Measurements from ENCODE around the gene SMAD3.

Gene SMAD3

DNA sequence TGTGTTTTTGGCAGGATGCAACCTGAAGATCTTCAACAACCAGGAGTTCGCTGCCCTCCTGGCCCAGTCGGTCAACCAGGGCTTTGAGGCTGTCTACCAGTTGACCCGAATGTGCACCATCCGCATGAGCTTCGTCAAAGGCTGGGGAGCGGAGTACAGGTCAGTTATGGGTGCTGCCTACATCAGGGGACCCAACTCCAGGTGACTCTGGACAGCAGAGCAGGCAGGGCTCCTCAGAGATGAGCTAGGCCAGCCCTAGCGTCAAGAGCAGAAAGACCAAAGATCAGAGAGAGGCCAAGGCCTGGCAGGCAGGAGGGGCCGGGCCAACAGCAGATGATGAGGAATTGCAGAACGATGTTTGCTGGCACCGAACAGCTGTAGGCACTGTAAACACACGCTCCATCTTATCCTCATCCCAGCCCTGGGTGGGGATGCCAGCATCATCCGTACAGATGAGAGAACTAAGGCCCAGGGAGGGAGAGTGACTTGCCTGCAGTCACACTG, 122.0 kb downstream of the SMAD3 start:
- no peaks in the 10 kb centered on the region for H3K9me3 ChIP-seq (ENCODE audit: control insufficient read depth, insufficient read depth, low read depth, low read length)
- H3K36me3 ChIP-seq (ENCODE audit: control insufficient read depth in 2 of 2, insufficient read depth in 1 of 2, low read length in 2 of 2), result peaks cover 0 to 78% of the 10 kb centered on the region in 2 experiments
- H3K4me3 ChIP-seq (ENCODE audit: low read depth, low read length), result no peak overlapping the region
- H3K4me1 ChIP-seq (ENCODE audit: control insufficient read depth, insufficient read depth, low read length), result no peaks in the 10 kb centered on the region
- H3K27ac ChIP-seq (ENCODE audit: extremely low read depth, low read depth, low read length), result no peak overlapping the region
- no peak for TF ChIP-seq ZNF350 (tag by site-specific recombination; IDR thresholded peaks at IDR 0.05)
- no peak for TF ChIP-seq ZNF561 (tag by site-specific recombination; IDR thresholded peaks at IDR 0.05; ENCODE audit: borderline replicate concordance)
- TF ChIP-seq GLIS2 (tag by site-specific recombination; IDR thresholded peaks at IDR 0.05), result no peak
- no peak for TF ChIP-seq ZNF341 (tag by site-specific recombination; IDR thresholded peaks at IDR 0.05; ENCODE audit: low read depth)
- no peak for TF ChIP-seq TCF7L2 (IDR thresholded peaks at IDR 0.05; ENCODE audit: borderline replicate concordance, low read depth, low read length)
- no peak for TF ChIP-seq OSR2 (tag by site-specific recombination; IDR thresholded peaks at IDR 0.05)
- TF ChIP-seq ZNF549 (tag by site-specific recombination; IDR thresholded peaks at IDR 0.05), result no peak
- TF ChIP-seq ZNF221 (tag by site-specific recombination; IDR thresholded peaks at IDR 0.05; ENCODE audit: borderline replicate concordance), result no peak
- no peak for TF ChIP-seq ZFP69B (tag by site-specific recombination; IDR thresholded peaks at IDR 0.05)
- TF ChIP-seq ZNF677 (tag by site-specific recombination; IDR thresholded peaks at IDR 0.05), result no peak
- TF ChIP-seq RBAK (tag by site-specific recombination; IDR thresholded peaks at IDR 0.05), result no peak
- TF ChIP-seq ZNF133 (tag by site-specific recombination; IDR thresholded peaks at IDR 0.05), result no peak
- no peak for TF ChIP-seq BCL11B (tag by site-specific recombination; IDR thresholded peaks at IDR 0.05; ENCODE audit: low read depth)
- TF ChIP-seq ZNF2 (tag by site-specific recombination; IDR thresholded peaks at IDR 0.05), result no peak
- TF ChIP-seq ZNF624 (tag by site-specific recombination; IDR thresholded peaks at IDR 0.05), result no peak
- ChIA-PET POLR2A (no interaction called here), CTCF (interaction anchor here (0.7 kb wide), 1 partner anchor 9 kb away, joined by 5 read pairs; no protein-coding TSS in a partner anchor)

DNA sequence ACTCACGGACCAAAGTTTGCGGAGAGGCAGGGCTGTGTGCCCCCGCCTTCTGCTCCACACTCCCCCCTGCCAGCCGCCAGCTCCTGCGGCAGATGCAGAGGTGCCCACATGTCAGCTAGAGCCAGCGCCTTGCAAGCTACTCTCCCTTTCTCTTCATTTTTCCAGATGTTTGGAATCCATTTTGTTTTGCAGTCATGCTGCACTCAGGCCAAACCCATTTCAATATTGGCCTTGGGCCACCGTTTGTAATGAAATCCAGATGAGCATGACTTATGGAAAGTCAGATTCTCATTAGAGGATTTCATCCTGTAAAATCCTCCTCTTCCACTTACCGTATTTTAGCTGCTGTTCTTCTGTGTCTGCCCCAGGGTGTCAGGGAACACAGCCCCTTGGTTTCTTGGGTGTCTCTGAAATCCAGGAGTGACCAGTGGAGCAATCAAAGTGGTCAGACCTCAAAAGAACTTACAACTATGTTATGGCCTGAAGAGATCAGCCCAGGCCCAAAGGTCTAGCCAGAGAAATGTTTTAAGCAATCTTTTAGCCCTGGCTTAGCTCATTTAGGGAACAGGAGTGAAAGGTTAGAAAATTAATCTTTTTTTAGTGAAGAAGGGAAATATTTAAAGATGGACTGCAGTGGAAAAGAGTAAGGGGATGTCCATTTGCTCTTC, 123.3 kb downstream of the SMAD3 start:
- Histone ChIP-seq H3K9me3 (ENCODE audit: control insufficient read depth, insufficient read depth, low read depth, low read length) (no peaks in the 10 kb centered on the region), H3K4me1 (ENCODE audit: control insufficient read depth, insufficient read depth, low read length) (0 out of 2 replicates have a peak, but pooled peaks cover under 1% of the 10 kb centered on the region), H3K4me3 (ENCODE audit: low read depth, low read length) (no peak overlapping the region), H3K36me3 (ENCODE audit: control insufficient read depth in 2 of 2, insufficient read depth in 1 of 2, low read length in 2 of 2) (peaks cover 0 to 84% of the 10 kb centered on the region in 2 experiments), H3K27ac (ENCODE audit: extremely low read depth, low read depth, low read length) (no peak overlapping the region)
- ChIA-PET CTCF (no interaction called here), POLR2A (no interaction called here)
- no peak for TF ChIP-seq ZNF701 (tag by site-specific recombination; IDR thresholded peaks at IDR 0.05)
- TF ChIP-seq MEIS1 (CRISPR knock-in tag; IDR thresholded peaks at IDR 0.05; ENCODE audit: borderline replicate concordance), result no peak
- no peak for TF ChIP-seq BCL11A (tag by site-specific recombination; IDR thresholded peaks at IDR 0.05; ENCODE audit: low read depth)
- TF ChIP-seq, protein P1, sequence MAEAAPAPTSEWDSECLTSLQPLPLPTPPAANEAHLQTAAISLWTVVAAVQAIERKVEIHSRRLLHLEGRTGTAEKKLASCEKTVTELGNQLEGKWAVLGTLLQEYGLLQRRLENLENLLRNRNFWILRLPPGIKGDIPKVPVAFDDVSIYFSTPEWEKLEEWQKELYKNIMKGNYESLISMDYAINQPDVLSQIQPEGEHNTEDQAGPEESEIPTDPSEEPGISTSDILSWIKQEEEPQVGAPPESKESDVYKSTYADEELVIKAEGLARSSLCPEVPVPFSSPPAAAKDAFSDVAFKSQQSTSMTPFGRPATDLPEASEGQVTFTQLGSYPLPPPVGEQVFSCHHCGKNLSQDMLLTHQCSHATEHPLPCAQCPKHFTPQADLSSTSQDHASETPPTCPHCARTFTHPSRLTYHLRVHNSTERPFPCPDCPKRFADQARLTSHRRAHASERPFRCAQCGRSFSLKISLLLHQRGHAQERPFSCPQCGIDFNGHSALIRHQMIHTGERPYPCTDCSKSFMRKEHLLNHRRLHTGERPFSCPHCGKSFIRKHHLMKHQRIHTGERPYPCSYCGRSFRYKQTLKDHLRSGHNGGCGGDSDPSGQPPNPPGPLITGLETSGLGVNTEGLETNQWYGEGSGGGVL (tag by site-specific recombination; IDR thresholded peaks at IDR 0.05), result no peak
- TF ChIP-seq ZNF132 (tag by site-specific recombination; IDR thresholded peaks at IDR 0.05; ENCODE audit: borderline replicate concordance), result no peak
- TF ChIP-seq, protein P2, sequence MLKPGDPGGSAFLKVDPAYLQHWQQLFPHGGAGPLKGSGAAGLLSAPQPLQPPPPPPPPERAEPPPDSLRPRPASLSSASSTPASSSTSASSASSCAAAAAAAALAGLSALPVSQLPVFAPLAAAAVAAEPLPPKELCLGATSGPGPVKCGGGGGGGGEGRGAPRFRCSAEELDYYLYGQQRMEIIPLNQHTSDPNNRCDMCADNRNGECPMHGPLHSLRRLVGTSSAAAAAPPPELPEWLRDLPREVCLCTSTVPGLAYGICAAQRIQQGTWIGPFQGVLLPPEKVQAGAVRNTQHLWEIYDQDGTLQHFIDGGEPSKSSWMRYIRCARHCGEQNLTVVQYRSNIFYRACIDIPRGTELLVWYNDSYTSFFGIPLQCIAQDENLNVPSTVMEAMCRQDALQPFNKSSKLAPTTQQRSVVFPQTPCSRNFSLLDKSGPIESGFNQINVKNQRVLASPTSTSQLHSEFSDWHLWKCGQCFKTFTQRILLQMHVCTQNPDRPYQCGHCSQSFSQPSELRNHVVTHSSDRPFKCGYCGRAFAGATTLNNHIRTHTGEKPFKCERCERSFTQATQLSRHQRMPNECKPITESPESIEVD (tag by site-specific recombination; IDR thresholded peaks at IDR 0.05), result no peak
- TF ChIP-seq ZNF837 (tag by site-specific recombination; IDR thresholded peaks at IDR 0.05), result no peak
